ENCODE data around the gene PLXNC1. TPM values are rescaled to one million over a fixed set of nuclear protein-coding genes. Genes with fewer than 3 reads are reported as not detected.

PLXNC1 gene
- total and polyA plus RNA-seq, 9 of the 15 experiments (the other 6 are each of a cell fraction or from before 2014, with no cell fraction given) = 0.08 to 0.87 (median 0.28) TPM

DNA sequence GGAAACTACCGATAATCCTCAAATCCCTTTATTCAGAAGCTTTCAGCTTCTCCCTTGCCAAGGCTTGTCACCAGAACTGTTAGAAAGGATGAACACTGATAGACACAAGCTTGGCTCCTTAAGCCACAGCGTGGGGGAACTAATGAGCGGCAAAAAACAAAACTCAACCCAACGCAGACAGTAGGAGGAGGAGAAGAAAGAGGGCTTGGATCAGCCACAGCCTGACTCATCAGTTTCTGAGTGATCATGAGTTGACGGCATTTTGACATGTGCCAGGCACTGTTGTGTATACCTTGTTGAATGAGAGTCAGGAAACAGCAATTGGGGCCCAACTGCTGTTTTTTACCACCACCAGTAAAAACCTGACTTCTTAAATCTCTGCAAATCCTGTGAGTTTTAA lies 23.7 kb downstream of the PLXNC1 start:
- BruUV-seq (replicated peaks) = no TSS peak
- Histone ChIP-seq H3K36me3 (ENCODE audit: control insufficient read depth, insufficient read depth, low read length) (no peaks in the 10 kb centered on the region), H3K9me3 (replicated peaks; ENCODE audit: control insufficient read depth, insufficient read depth, low read depth, low read length) (no peaks in the 10 kb centered on the region), H2AFZ (ENCODE audit: low read depth, low read length) (peak overlapping the region; percentile 51), H3K27me3 (ENCODE audit: control insufficient read depth in 2 of 2, insufficient read depth in 2 of 2, low read length in 2 of 2) (peaks cover 0 to 3% of the 10 kb centered on the region in 2 experiments; a peak in 1 of 5 replicates), H3K4me2 (ENCODE audit: insufficient read depth, low read length) (no peak overlapping the region), H3K9ac (ENCODE audit: insufficient read depth in 1 of 2, low read depth in 2 of 2, low read length in 2 of 2) (no peak overlapping the region), H4K20me1 (replicated peaks; ENCODE audit: control insufficient read depth, insufficient read depth, low read length) (0 out of 2 replicates have a peak, but pooled peaks cover 4% of the 10 kb centered on the region), H3K79me2 (ENCODE audit: control insufficient read depth, insufficient read depth, low read length) (no peaks in the 10 kb centered on the region), H3K4me1 (replicated peaks in 1 of 2; ENCODE audit: control insufficient read depth in 2 of 2, insufficient read depth in 2 of 2, low read length in 2 of 2) (peaks cover 0 to 4% of the 10 kb centered on the region in 2 experiments; a peak in 3 of 5 replicates), H3K27ac (ENCODE audit: extremely low read depth, low read depth, low read length) (no peak overlapping the region), H3K4me3 (no peak overlapping the region), H3K9me1 (ENCODE audit: control insufficient read depth, insufficient read depth, low read length) (no peaks in the 10 kb centered on the region)
- ChIA-PET POLR2A (no interaction called here), CTCF (ENCODE audit: low intra/inter-chr PET ratio) (no interaction called here)
- intact Hi-C loops (cut with micrococcal nuclease) (no loop called here), in situ Hi-C loops (cut with MboI) (no loop called here)
- ATAC-seq (peak; percentile 81), DNase-seq (ENCODE audit: extremely low read depth in 1 of 4, low spot score in 3 of 4) (peak in 2 of 4 experiments; percentile 23 to 73), FAIRE-seq (peak; percentile 90)
- 9% methylated on average over 5 of the region's 5 CpGs for WGBS (ENCODE audit: insufficient coverage, low coverage, missing lambda C conversion rate)
- TF ChIP-seq EGR1 (conservative IDR thresholded peaks at IDR 0.05) (0 out of 2 replicates have a peak, but pooled peaks have one; percentile 4), ZNF134 (CRISPR knock-in tag; conservative IDR thresholded peaks at IDR 0.05) (no peak), MEIS2 (IDR thresholded peaks at IDR 0.05; ENCODE audit: partially characterized antibody) (peak; percentile 68), SNRNP70 (optimal IDR thresholded peaks at IDR 0.05; ENCODE audit: low read depth, low read length) (no peak), ZNF347 (CRISPR knock-in tag; IDR thresholded peaks at IDR 0.05; ENCODE audit: low read depth) (no peak), NFE2 (IDR thresholded peaks at IDR 0.05; ENCODE audit: low read depth) (peak; percentile 86), BHLHE40 (IDR thresholded peaks at IDR 0.05; ENCODE audit: low read length) (peak; percentile 52; the same call in 1 of the 2 replicates), MEF2D (tag; conservative IDR thresholded peaks at IDR 0.05; ENCODE audit: low read depth) (no peak), SMARCB1 (IDR thresholded peaks at IDR 0.05; ENCODE audit: insufficient read length, low read depth) (no peak), ELF1 (tag; IDR thresholded peaks at IDR 0.05) (no peak), RB1 (IDR thresholded peaks at IDR 0.05; ENCODE audit: low read depth) (no peak), RBM39 (optimal IDR thresholded peaks at IDR 0.05; ENCODE audit: low read depth, low read length) (no peak), BACH1 (tag; IDR thresholded peaks at IDR 0.05) (peak; percentile 79; the same call in 1 of the 2 replicates), CXXC5 (CRISPR knock-in tag; IDR thresholded peaks at IDR 0.05) (peak; percentile 33; the same call in 1 of the 2 replicates), RBBP5 (IDR thresholded peaks at IDR 0.05; ENCODE audit: borderline replicate concordance, insufficient read depth, low read length, poor library complexity, severe bottlenecking) (no peak)
- TF ChIP-seq, protein P1, sequence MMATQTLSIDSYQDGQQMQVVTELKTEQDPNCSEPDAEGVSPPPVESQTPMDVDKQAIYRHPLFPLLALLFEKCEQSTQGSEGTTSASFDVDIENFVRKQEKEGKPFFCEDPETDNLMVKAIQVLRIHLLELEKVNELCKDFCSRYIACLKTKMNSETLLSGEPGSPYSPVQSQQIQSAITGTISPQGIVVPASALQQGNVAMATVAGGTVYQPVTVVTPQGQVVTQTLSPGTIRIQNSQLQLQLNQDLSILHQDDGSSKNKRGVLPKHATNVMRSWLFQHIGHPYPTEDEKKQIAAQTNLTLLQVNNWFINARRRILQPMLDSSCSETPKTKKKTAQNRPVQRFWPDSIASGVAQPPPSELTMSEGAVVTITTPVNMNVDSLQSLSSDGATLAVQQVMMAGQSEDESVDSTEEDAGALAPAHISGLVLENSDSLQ (IDR thresholded peaks at IDR 0.05) = peak; percentile 76
- TF ChIP-seq, protein P2, sequence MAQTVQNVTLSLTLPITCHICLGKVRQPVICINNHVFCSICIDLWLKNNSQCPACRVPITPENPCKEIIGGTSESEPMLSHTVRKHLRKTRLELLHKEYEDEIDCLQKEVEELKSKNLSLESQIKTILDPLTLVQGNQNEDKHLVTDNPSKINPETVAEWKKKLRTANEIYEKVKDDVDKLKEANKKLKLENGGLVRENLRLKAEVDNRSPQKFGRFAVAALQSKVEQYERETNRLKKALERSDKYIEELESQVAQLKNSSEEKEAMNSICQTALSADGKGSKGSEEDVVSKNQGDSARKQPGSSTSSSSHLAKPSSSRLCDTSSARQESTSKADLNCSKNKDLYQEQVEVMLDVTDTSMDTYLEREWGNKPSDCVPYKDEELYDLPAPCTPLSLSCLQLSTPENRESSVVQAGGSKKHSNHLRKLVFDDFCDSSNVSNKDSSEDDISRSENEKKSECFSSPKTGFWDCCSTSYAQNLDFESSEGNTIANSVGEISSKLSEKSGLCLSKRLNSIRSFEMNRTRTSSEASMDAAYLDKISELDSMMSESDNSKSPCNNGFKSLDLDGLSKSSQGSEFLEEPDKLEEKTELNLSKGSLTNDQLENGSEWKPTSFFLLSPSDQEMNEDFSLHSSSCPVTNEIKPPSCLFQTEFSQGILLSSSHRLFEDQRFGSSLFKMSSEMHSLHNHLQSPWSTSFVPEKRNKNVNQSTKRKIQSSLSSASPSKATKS (CRISPR knock-in tag; IDR thresholded peaks at IDR 0.05) = no peak
- TF ChIP-seq, protein P3, sequence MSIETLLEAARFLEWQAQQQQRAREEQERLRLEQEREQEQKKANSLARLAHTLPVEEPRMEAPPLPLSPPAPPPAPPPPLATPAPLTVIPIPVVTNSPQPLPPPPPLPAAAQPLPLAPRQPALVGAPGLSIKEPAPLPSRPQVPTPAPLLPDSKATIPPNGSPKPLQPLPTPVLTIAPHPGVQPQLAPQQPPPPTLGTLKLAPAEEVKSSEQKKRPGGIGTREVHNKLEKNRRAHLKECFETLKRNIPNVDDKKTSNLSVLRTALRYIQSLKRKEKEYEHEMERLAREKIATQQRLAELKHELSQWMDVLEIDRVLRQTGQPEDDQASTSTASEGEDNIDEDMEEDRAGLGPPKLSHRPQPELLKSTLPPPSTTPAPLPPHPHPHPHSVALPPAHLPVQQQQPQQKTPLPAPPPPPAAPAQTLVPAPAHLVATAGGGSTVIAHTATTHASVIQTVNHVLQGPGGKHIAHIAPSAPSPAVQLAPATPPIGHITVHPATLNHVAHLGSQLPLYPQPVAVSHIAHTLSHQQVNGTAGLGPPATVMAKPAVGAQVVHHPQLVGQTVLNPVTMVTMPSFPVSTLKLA (conservative IDR thresholded peaks at IDR 0.05) = peak; percentile 30 to 48; a peak in 1 of 4 replicates

Data from K562 (cell line).